GM21515 (cell line): ENCODE results near the gene P2RX2.
"Not testable (repeated sequence)": the region's sequence is repeated elsewhere in the genome, so short reads cannot be mapped to it uniquely, and the experiment has no call there.

Experiments
- ATAC-seq: cut with Tn5 transposase; IDR thresholded peaks from one replicate; pipeline ENCODE4 v1.9.1; 2021; ENCODE audit not compliant: unreplicated experiment

Gene P2RX2

DNA sequence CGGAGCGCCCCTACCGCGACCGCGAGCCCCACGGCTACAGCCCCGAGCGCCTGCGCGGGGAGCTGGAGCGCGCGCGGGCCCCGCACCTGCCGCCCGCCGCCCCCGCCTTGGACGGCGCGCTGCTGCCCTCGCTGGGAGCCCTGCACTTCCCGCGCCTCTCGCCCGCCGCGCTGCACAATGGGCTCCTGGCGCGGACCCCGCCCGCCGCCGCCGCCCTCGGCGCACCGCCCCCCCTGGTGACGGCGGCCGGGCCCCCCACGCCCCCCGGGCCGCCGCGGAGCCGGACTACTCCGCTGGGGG is 35.2 kb upstream of the P2RX2 start:
- ATAC-seq = no peak

DNA sequence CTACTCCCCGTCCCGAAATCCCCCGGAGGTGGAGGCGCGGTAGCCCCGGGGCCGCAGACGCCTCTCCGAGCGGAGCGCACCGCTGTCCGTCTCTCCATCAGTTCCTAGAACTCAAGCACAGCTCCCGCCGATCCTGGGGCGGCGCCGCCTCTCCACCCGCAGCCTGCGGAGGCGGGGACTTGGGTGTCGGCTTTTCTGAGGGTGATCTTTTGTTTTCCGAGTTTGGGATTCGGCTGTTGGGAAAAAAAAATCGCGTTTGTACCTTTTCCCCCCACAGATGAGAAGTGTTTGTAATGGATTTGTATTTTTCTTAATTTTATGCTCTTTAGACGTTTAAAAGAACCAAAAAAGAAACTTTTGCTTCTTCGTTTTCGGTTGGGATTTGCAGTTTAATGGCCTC is 34.8 kb upstream of the P2RX2 start:
- ATAC-seq = no peak

DNA sequence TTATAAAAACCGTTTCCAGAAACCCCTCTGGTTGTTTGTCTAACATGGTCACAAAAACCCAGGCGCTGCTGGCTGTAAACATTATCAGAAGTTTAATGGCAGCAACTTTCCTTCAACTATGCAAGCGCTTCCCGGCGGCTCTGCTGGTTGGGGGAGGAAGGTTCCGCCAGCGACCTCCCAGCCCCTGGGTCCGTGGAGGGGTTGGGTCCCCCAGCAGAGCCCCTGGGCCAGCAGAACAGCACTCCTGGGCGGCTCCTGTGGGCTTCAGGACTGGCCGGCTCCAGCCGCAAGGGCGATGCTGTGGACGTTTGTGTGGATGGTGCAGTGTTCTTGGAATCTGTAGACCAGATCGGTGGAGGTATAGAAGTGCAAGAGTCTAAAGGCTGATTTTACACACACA is 34.1 kb upstream of the P2RX2 start:
- no peak for ATAC-seq

- no peak for ATAC-seq
These were observed 33.4 kb upstream of the P2RX2 start for GRCh38 chr12:132585177-132585576.

GRCh38 chr12:132586929-132587328 is 31.6 kb upstream of the P2RX2 start:
- no peak for ATAC-seq

- ATAC-seq = no peak
These were observed 30.8 kb upstream of the P2RX2 start for GRCh38 chr12:132587781-132588180.

GRCh38 chr12:132588319-132588718 is 30.3 kb upstream of the P2RX2 start:
- ATAC-seq = no peak

DNA sequence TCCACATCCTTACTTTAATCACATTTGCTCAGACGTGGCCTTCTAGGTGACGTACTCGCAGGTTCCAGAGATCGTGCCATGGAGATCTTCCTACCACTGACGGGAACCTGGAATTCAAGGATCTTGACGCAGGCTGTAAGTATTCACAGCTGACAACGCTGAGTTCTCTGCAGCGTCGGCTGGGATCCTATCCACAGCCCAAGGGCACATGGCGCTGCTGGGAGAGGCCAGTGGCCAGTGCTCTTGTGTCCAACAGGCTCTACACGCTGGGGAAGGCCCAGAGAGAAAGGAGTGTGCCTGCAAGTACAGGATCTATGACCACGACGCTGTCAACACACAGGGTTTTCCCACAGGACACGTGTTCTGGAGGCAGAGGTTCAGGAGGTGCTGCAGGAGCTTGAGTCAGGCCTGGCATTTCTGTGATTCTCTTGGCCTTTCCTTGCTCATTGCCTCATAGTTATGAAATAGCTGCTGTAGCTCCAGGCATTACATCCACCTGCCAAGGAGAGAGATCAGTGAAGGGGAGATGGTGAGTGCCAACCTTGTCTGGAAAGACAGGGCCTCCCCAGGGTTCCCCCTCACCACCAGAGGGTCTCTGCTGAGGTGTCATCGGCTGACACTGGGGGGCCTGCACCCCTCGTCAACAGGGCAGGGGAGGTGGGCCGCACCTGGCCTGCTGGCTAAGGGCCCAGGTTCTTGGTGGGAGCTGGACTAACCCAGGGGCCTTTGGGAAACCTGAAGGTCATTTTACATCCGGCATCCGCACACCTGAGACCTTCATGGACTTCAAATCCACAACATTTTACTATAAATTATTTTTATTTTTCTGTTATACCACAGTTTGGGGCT is 29.5 kb upstream of the P2RX2 start:
- ATAC-seq = no peak

DNA sequence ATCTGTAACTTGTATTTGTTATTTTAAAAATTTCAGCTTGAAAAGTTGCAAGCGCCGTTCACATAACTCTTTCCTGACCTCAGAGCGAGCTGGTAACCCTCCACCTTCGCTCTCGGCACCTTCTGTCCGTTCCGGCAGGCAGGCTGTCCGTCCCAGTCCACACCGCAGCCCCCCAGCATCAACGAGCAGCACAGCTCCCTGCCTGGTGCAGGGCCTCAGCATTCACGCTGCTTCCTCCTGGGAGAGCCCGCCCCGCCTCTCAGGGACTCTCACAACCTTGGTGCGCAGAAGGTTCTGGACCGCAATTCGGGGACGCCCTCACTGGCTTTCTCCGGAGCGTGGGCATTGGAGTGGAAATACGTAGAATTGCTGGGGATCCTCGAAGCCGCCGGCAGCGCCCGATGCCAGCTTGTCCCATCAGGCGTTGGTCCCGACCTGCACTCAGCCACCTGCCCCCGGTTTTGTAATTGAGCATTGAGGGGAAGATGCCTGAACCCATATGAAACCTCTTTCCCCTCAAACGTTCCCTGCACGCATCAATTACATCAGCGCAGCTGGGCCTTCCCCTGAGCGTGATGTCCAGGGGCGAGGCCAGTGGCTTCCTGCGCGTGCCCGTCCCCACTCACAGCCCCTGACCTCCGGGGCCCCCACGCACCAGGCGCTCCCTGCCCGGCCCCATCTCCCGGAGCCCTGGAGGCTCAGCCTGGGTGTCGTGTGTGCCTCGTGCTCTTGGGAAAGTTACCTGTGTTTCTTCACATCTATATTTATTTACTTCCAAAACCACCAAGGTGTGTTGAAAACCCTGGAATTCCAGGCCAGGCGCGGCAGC is 27.3 kb upstream of the P2RX2 start:
- ATAC-seq = no peak

GRCh38 chr12:132592282-132592970 is 26.1 kb upstream of the P2RX2 start:
- no peak for ATAC-seq

GRCh38 chr12:132593071-132593470 is 25.5 kb upstream of the P2RX2 start:
- no peak for ATAC-seq

GRCh38 chr12:132593521-132593920 is 25.1 kb upstream of the P2RX2 start:
- ATAC-seq = no peak

DNA sequence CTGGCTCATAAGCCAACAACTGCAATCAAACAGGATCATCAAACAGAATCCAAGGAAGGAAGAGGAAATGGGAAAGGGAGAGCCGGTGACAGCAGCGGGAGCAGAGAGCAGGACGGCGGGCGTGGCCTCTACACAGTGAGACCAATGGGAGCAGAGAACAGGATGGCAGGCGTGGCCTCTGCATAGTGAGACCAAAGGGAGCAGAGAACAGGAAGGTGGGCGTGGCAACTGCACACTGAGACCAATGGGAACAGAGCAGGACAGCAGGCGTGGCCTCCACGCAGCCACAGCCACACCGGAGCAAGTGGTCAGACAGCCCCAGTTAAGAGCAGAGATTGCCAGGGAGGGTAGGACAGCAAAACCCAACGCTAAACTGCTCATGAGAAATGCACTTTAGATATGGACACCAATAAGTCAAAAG is 24.6 kb upstream of the P2RX2 start:
- peak; percentile 81 for ATAC-seq

- ATAC-seq = no peak
These were observed 23.4 kb upstream of the P2RX2 start for GRCh38 chr12:132595183-132595582.

DNA sequence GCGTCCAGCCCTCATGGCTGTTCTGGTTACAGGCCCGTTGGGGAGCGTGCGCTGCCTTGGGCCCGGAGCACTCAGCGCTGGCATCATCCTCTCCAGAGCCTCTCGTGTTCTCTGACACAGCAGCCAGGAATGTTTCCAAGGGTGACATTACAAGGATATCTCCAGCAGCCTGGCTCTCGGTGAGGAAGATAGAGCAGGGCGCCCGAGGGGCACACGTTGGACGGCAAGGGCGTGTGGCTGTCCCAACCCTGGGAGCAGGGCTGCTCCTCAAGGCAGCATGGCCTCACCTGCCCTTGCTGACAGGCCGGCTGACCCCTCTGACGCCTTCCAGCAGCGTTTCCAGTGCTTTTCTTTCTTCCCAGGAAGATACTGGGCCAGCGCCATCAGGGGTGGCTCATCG is 22.6 kb upstream of the P2RX2 start:
- no peak for ATAC-seq

DNA sequence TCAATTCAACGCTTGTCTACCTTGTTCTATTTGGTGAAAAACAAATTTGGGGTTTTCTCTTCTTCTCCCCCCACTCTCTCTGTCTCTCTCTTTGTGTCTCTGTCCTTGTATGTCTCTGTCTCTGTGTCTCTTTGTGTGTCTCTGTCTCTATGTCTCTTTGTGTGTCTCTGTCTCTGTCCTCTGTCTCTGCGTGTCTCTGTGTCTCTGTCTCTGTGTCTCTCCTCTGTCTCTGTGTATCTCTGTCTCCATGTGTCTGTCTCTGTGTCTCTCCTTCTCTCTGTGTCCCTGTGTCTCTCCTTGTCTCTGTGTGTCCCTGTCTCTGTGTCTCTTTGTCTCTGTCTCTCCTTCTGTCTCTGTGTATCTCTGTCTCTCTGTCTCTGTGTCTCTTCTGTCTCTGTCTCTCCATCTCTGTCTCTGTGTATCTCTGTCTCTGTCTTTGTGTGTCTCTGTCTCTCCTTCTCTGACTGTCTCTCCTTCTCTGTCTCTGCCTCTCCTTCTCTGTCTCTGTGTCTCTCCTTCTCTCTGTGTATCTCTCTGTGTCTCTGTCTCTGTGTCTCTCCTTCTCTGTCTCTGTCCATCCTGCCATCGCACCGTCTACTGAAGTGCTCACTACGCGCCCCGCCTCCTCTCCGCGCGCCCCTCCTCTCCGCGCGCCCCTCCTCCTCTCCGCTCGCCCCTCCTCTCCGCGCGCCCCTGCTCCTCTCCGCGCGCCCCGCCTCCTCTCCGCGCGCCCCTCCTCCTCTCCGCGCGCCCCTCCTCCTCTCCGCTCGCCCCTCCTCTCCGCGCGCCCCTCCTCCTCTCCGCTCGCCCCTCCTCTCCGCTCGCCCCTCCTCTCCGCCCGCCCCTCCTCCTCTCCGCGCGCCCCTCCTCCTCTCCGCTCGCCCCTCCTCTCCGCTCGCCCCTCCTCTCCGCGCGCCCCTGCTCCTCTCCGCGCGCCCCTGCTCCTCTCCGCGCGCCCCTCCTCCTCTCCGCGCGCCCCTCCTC is 21.0 kb upstream of the P2RX2 start:
- no peak for ATAC-seq

- not testable (repeated sequence) for ATAC-seq
These were observed 19.1 kb upstream of the P2RX2 start for GRCh38 chr12:132599502-132599901.

- ATAC-seq = no peak
These were observed 18.2 kb upstream of the P2RX2 start for GRCh38 chr12:132600048-132601032.

DNA sequence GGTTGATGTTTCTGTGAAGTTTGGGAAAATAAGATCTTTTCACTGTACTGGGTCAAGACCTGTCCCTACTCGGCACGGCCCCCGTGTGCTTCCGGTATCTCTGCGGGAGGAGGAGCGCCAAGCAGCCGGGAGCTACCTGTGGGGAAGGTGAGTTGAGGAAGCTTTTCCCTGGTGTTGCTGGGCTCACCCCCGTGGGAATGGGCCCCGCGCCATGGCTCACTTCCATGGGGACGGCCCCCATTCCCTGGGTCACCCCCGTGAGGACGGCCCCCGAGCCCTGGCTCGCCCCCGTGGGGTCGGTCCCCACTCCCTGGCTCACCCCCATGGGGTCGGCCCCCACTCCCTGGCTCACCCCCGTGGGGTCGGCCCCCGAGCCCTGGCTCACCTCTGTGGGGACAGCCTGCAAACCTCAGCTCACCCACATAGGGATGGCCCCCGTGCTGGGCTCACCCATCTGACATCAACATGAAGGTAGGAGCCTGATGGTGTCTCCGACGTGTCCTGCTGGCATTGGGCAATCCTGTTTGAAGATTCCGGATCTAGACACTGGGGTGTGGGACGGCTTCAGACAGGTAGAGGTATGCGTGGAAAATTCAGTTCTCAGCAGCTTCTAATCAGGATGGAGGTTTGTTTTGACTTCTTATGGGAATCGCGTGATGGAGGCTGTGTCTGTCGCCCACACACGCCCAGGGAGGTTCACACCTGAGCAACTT is 17.2 kb upstream of the P2RX2 start:
- no peak for ATAC-seq
